Neural cell (in vitro differentiated cells): ENCODE measurements around the gene RABGAP1L. TPM values are rescaled to one million over a fixed set of nuclear protein-coding genes. Genes with fewer than 3 reads are reported as not detected.

ENCODE experiments used
- H2AFZ ChIP-seq: fragments of 200-600, 300-800 bp; sonication (generic), shearing (Covaris generic); 2 replicates; pipeline ENCODE4 v1.6.0; 2014; ENCODE audit warnings: low read depth, mild to moderate bottlenecking, antibody characterized with exemption, low read length, moderate library complexity
- H3F3A ChIP-seq: fragments of 200-600 bp; shearing (Covaris generic); 2 replicates; pipeline ENCODE4 v1.6.1; 2016; ENCODE audit warnings: mild to moderate bottlenecking, moderate library complexity, mixed read lengths, antibody characterized with exemption, low read length; ENCODE audit not compliant: insufficient read depth, poor library complexity, severe bottlenecking
- H3K27ac ChIP-seq: fragments of 200-600, 300-800 bp; sonication (generic), shearing (Covaris generic); 2 replicates; pipeline ENCODE4 v1.5.1; 2014; ENCODE audit warnings: mild to moderate bottlenecking, low read length, moderate library complexity
- H3K27me3 ChIP-seq: fragments of 300-800, 200-600 bp; sonication (generic), shearing (Covaris generic); 2 replicates; pipeline ENCODE4 v1.6.0; 2014; ENCODE audit warnings: mild to moderate bottlenecking, low read depth, low read length, moderate library complexity; ENCODE audit not compliant: insufficient read depth
- H3K36me3 ChIP-seq: fragments of 300-800, 200-600 bp; sonication (generic), shearing (Covaris generic); 2 replicates; pipeline ENCODE4 v1.5.1; 2014; ENCODE audit warnings: mild to moderate bottlenecking, antibody characterized with exemption, low read length, moderate library complexity; ENCODE audit not compliant: insufficient read depth
- H3K4me2 ChIP-seq: fragments of 300-800, 200-600 bp; sonication (generic), shearing (Covaris generic); 2 replicates; pipeline ENCODE4 v1.6.0; 2014; ENCODE audit warnings: mild to moderate bottlenecking, low read length
- H3K4me3 ChIP-seq: fragments of 300-800, 200-600 bp; sonication (generic), shearing (Covaris generic); 2 replicates; pipeline ENCODE4 v1.5.1; 2014; ENCODE audit warnings: mild to moderate bottlenecking, low read length, moderate library complexity
- H3K79me2 ChIP-seq: fragments of 200-600 bp; shearing (Covaris generic); replicated peaks from 2 replicates; pipeline ENCODE4 v1.6.0; 2014; ENCODE audit warnings: mild to moderate bottlenecking, low read length, moderate library complexity; ENCODE audit not compliant: insufficient read depth
- H3K9ac ChIP-seq: fragments of 300-800, 200-600 bp; sonication (generic), shearing (Covaris generic); 2 replicates; pipeline ENCODE4 v1.6.1; 2016; ENCODE audit warnings: mild to moderate bottlenecking, low read length, mixed read lengths
- H3K9me2 ChIP-seq: fragments of 200-600 bp; shearing (Covaris generic); 2 replicates; pipeline ENCODE4 v1.6.1; 2016; ENCODE audit warnings: mild to moderate bottlenecking, low read length, mixed read lengths; ENCODE audit not compliant: insufficient read depth
- H3K9me3 ChIP-seq: fragments of 200-600, 300-800 bp; sonication (generic), shearing (Covaris generic); 2 replicates; pipeline ENCODE4 v1.6.1; 2016; ENCODE audit warnings: mild to moderate bottlenecking, mixed run types, low read length, moderate library complexity, mixed read lengths
- H4K20me1 ChIP-seq: fragments of 200-600 bp; shearing (Covaris generic); 2 replicates; pipeline ENCODE4 v1.6.1; 2016; ENCODE audit warnings: mild to moderate bottlenecking, mixed run types; ENCODE audit not compliant: insufficient read depth
- CTCF ChIP-seq: fragments of 450-650 bp; IDR thresholded peaks from 2 replicates; pipeline ENCODE4 v1.5.1; 2014; ENCODE audit warnings: antibody characterized with exemption, mild to moderate bottlenecking, moderate library complexity; ENCODE audit not compliant: poor library complexity, severe bottlenecking
- EP300 ChIP-seq: fragments of 450-650 bp; conservative IDR thresholded peaks from 2 replicates; pipeline ENCODE4 v1.6.1; 2014; ENCODE audit warnings: antibody characterized with exemption, mild to moderate bottlenecking, moderate library complexity; ENCODE audit not compliant: poor library complexity, severe bottlenecking
- EZH2 ChIP-seq: fragments of 200-600, 300-800 bp; shearing (Covaris generic), sonication (generic); IDR thresholded peaks from 2 replicates; pipeline ENCODE4 v1.6.1; 2014; ENCODE audit warnings: antibody characterized with exemption, low read length, borderline replicate concordance, mild to moderate bottlenecking; ENCODE audit not compliant: insufficient read depth, poor library complexity, severe bottlenecking
- MXI1 ChIP-seq: fragments of 450-650 bp; conservative IDR thresholded peaks from 2 replicates; pipeline ENCODE4 v1.6.1; 2014; ENCODE audit warnings: antibody characterized with exemption, mild to moderate bottlenecking; ENCODE audit not compliant: poor library complexity, severe bottlenecking
- POLR2AphosphoS5 ChIP-seq: IDR thresholded peaks from 2 replicates; pipeline ENCODE4 v1.6.1; 2012
- REST ChIP-seq: IDR thresholded peaks from 2 replicates; pipeline ENCODE4 v1.6.1; 2012; ENCODE audit warnings: borderline replicate concordance
- SMC3 ChIP-seq: fragments of 450-650 bp; conservative IDR thresholded peaks from 2 replicates; pipeline ENCODE4 v1.6.1; 2014; ENCODE audit warnings: antibody characterized with exemption, mild to moderate bottlenecking, moderate library complexity; ENCODE audit not compliant: poor library complexity
- TAF1 ChIP-seq: IDR thresholded peaks from 2 replicates; pipeline ENCODE4 v1.6.1; 2012; ENCODE audit warnings: low read depth
- polyA plus RNA-seq: library from polyadenylated mRNA; depleted of rRNA; stranded (reverse); fragments of >200 nt; gene quantifications from 2 replicates; pipeline ENCODE4 v1.2.3, GENCODE V29; 2014

The RABGAP1L gene
- polyA plus RNA-seq, 1 donor from 2014 or later, result 32.2 TPM

- Histone ChIP-seq H4K20me1 (peaks cover 3% of the 10 kb centered on the region), H2AFZ (no peak overlapping the region), H3F3A (peaks cover 3% of the 10 kb centered on the region), H3K9me2 (no peaks in the 10 kb centered on the region), H3K9ac (no peak overlapping the region), H3K4me3 (no peak overlapping the region), H3K4me2 (no peak overlapping the region), H3K79me2 (peaks cover 43% of the 10 kb centered on the region), H3K27me3 (no peaks in the 10 kb centered on the region), H3K36me3 (no peaks in the 10 kb centered on the region), H3K27ac (no peak overlapping the region), H3K9me3 (no peaks in the 10 kb centered on the region)
- TF ChIP-seq POLR2AphosphoS5, result no peak
These were observed 843.7 kb downstream of the RABGAP1L start for GRCh38 chr1:175002910-175003517.

- peaks cover 43% of the 10 kb centered on the region for H3K79me2 ChIP-seq
- no peak overlapping the region for H3K9ac ChIP-seq
- no peak overlapping the region for H3K4me2 ChIP-seq
- H3K27me3 ChIP-seq, result no peaks in the 10 kb centered on the region
- H3F3A ChIP-seq, result peaks cover 3% of the 10 kb centered on the region
- H3K27ac ChIP-seq, result no peak overlapping the region
- no peak overlapping the region for H2AFZ ChIP-seq
- TF ChIP-seq REST (no peak), TAF1 (no peak), SMC3 (no peak), POLR2AphosphoS5 (no peak), CTCF (no peak), EZH2 (no peak), MXI1 (no peak)
- no peaks in the 10 kb centered on the region for H3K9me3 ChIP-seq
- no peaks in the 10 kb centered on the region for H3K9me2 ChIP-seq
- H3K36me3 ChIP-seq, result no peaks in the 10 kb centered on the region
- H3K4me3 ChIP-seq, result no peak overlapping the region
- H4K20me1 ChIP-seq, result peaks cover 3% of the 10 kb centered on the region
These were observed 844.2 kb downstream of the RABGAP1L start for GRCh38 chr1:175003521-175003920.

- Histone ChIP-seq H3K27ac (no peak overlapping the region), H3K79me2 (peaks cover 43% of the 10 kb centered on the region), H3K9ac (no peak overlapping the region), H3K9me3 (no peaks in the 10 kb centered on the region), H3K9me2 (no peaks in the 10 kb centered on the region), H3K4me3 (no peak overlapping the region), H4K20me1 (peaks cover 3% of the 10 kb centered on the region), H3K27me3 (no peaks in the 10 kb centered on the region), H3K36me3 (no peaks in the 10 kb centered on the region), H3F3A (no peaks in the 10 kb centered on the region), H3K4me2 (no peak overlapping the region), H2AFZ (no peak overlapping the region)
- TF ChIP-seq REST (no peak), TAF1 (no peak), POLR2AphosphoS5 (no peak), EP300 (no peak), SMC3 (no peak), MXI1 (no peak), CTCF (no peak), EZH2 (no peak)
These were observed 845.9 kb downstream of the RABGAP1L start for GRCh38 chr1:175005085-175005783.
